ENCODE data around the gene NPPA. TPM values are rescaled to one million over a fixed set of nuclear protein-coding genes. Genes with fewer than 3 reads are reported as not detected.
A peak's percentile ranks its signal among the peaks of the same experiment; 100 is the strongest.

The NPPA gene
- total RNA-seq, 4 donors from 2014 or later = 1.7 TPM; not detected in 3

DNA sequence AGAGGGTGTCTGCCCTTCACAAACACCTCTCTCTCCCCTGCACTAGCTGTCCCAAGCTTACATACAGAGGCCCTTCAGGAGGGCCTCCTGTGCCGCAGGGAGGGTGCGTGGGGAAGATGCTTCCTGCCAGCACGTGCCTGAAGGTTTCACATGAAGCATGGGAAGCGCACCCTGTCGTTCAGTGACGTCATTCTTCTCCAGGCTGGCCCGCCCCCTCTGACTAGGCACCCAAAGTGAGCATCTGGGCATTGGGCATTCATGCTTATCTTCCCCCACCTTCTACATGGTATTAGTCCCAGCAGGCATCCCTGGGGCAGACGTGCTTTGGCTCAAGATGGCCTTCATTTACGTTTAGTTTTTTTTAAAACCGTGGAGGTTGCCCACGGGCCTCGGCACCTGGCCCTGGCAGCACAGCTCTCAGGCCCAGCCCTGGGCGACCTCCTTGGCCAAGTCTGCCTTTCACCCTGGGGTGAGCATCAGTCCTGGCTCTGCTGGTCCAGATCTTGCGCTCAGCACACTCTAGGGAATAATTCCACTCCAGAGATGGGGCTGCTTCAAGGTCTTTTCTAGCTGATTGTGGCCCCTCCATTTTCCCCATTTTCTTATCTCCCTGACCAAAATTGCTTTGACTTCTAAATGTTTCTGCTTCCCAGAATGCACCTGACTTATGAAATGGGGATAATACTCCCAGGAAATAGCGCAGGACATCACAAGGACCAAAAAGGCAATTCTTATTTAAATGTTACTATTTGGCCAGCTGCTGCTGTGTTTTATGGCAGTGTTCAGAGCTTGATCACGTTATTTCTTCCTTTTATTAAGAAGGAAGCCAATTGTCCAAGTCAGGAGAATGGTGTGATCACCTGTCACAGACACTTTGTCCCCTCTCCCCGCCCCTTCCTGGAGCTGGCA lies 6.1 kb downstream of the NPPA start:
- peaks cover 53 to 95% (median 87%) of the 10 kb centered on the region in 4 donors for H3K36me3 ChIP-seq
- no peak for TF ChIP-seq EP300 (IDR thresholded peaks at IDR 0.05)
- TF ChIP-seq, protein P1, sequence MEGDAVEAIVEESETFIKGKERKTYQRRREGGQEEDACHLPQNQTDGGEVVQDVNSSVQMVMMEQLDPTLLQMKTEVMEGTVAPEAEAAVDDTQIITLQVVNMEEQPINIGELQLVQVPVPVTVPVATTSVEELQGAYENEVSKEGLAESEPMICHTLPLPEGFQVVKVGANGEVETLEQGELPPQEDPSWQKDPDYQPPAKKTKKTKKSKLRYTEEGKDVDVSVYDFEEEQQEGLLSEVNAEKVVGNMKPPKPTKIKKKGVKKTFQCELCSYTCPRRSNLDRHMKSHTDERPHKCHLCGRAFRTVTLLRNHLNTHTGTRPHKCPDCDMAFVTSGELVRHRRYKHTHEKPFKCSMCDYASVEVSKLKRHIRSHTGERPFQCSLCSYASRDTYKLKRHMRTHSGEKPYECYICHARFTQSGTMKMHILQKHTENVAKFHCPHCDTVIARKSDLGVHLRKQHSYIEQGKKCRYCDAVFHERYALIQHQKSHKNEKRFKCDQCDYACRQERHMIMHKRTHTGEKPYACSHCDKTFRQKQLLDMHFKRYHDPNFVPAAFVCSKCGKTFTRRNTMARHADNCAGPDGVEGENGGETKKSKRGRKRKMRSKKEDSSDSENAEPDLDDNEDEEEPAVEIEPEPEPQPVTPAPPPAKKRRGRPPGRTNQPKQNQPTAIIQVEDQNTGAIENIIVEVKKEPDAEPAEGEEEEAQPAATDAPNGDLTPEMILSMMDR (IDR thresholded peaks at IDR 0.05) = no peak
- no peak for TF ChIP-seq POLR2A (IDR thresholded peaks at IDR 0.05; ENCODE audit: low read depth)
- TF ChIP-seq POLR2AphosphoS5 (IDR thresholded peaks at IDR 0.05) = no peak
- H3K9me3 ChIP-seq = no peaks in the 10 kb centered on the region
- no peak overlapping the region for H3K4me3 ChIP-seq
- H3K4me1 ChIP-seq = peaks cover 0 to 8% (median 3%) of the 10 kb centered on the region in 4 donors
- H3K27ac ChIP-seq (replicated peaks in 1 of 4) = no peak overlapping the region
- intact Hi-C loops (cut with DNase I) = no loop called here
- no peaks in the 10 kb centered on the region for H3K27me3 ChIP-seq
- DNase-seq (ENCODE audit: extremely low spot score) = no peak
- WGBS = 75% methylated on average over 13 of the region's 17 CpGs

GRCh38 chr1:11839727-11840705 lies 7.6 kb downstream of the NPPA start:
- Histone ChIP-seq H3K9me3 (no peaks in the 10 kb centered on the region), H3K27ac (replicated peaks in 1 of 4) (no peak overlapping the region), H3K27me3 (no peaks in the 10 kb centered on the region), H3K4me3 (no peak overlapping the region), H3K4me1 (peaks cover 0 to 8% (median 3%) of the 10 kb centered on the region in 4 donors), H3K36me3 (peaks cover 68 to 98% (median 96%) of the 10 kb centered on the region in 4 donors)
- WGBS = 96% methylated on average over 17 of the region's 20 CpGs
- TF ChIP-seq POLR2A (IDR thresholded peaks at IDR 0.05; ENCODE audit: low read depth) = no peak
- TF ChIP-seq, protein P1 (IDR thresholded peaks at IDR 0.05) = no peak
- intact Hi-C loops (cut with DNase I) = loop anchor here (2.0 to 5.0 kb wide), 3 partner anchors 55 to 192 kb away; no protein-coding TSS in a partner anchor
- no peak for DNase-seq (ENCODE audit: extremely low spot score)

GRCh38 chr1:11838349-11839272 lies 9.0 kb downstream of the NPPA start:
- no peak overlapping the region for H3K4me3 ChIP-seq
- H3K36me3 ChIP-seq = peaks cover 77 to 98% (median 97%) of the 10 kb centered on the region in 4 donors
- TF ChIP-seq, protein P1 (IDR thresholded peaks at IDR 0.05) = peak; percentile 92 to 99 (median 98)
- TF ChIP-seq EP300 (IDR thresholded peaks at IDR 0.05) (no peak), POLR2AphosphoS5 (IDR thresholded peaks at IDR 0.05) (peak; percentile 31 to 64)
- peaks cover 0 to 8% (median 3%) of the 10 kb centered on the region in 4 donors for H3K4me1 ChIP-seq
- no peak for DNase-seq (ENCODE audit: extremely low spot score)
- WGBS = 52% methylated on average over 29 of the region's 40 CpGs
- no peaks in the 10 kb centered on the region for H3K27me3 ChIP-seq
- H3K9me3 ChIP-seq = no peaks in the 10 kb centered on the region
- H3K27ac ChIP-seq (replicated peaks in 1 of 4) = no peak overlapping the region
- intact Hi-C loops (cut with DNase I) = loop anchor here (1.0 to 5.0 kb wide), 4 partner anchors 56 to 194 kb away; no protein-coding TSS in a partner anchor

- intact Hi-C loops (cut with DNase I) = loop anchor here (1.0 to 5.0 kb wide), 4 partner anchors 57 to 194 kb away; no protein-coding TSS in a partner anchor
- TF ChIP-seq, protein P1 (IDR thresholded peaks at IDR 0.05) = no peak
- TF ChIP-seq POLR2AphosphoS5 (IDR thresholded peaks at IDR 0.05) (no peak), EP300 (IDR thresholded peaks at IDR 0.05) (no peak), POLR2A (IDR thresholded peaks at IDR 0.05; ENCODE audit: low read depth) (no peak)
- Histone ChIP-seq H3K27me3 (no peaks in the 10 kb centered on the region), H3K27ac (replicated peaks in 1 of 4) (no peak overlapping the region), H3K4me1 (peaks cover 0 to 8% (median 3%) of the 10 kb centered on the region in 4 donors), H3K36me3 (peaks cover 81 to 99% (median 99%) of the 10 kb centered on the region in 4 donors), H3K4me3 (no peak overlapping the region), H3K9me3 (no peaks in the 10 kb centered on the region)
- 89% methylated on average over 8 of the region's 11 CpGs for WGBS
- DNase-seq (ENCODE audit: extremely low spot score) = no peak
Measured at GRCh38 chr1:11837767-11838348, 9.7 kb downstream of the NPPA start.
